AG20443 (cell line): ENCODE results near the gene GOLPH3L.
"Not testable (repeated sequence)": the region's sequence is repeated elsewhere in the genome, so short reads cannot be mapped to it uniquely, and the experiment has no call there.

Source experiments
- DNase-seq: peaks from one replicate; pipeline ENCODE4 v3.0.0; 2012; ENCODE audit warnings: low spot score, mixed read lengths

Gene GOLPH3L

DNA sequence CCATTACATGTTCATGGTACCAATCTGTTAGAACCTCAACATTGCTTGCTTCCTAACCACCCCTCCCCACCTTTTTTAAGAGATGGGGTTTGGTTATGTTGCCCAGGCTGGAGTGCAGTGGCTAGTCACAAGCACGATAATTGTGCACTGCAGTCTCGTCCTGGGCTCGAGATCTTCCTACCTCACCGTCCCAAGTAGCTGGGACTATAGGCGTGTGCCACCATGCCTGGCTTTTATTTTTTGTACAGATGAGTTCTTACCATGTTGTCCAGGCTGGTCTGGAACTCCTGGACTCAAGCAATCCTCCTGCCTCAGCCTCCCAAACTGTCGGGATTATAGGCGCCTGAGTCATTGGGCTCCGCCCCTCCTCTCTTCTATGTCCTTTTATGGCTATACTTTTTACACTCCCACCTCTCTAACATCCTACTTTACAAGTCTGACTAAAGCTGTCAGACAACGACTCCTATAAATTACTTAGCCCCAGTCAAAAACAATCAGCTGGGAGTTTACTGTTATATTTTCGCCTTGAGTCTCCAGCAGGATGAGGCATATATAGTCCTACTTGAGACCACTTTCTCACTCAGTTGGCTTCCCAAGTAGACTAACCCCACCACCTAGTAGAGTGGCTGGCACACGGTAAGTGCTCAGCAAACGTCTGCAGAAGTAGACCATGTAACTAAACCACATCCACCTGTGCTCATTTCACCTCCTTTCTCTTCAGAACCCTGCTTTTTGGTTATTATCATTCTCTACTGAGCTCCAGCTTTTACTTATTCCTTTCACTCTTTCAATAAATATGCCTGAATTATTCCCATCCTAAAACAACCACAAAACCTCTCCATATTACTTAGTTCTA, 81.4 kb downstream of the GOLPH3L start:
- DNase-seq: no peak

GRCh38 chr1:150613061-150613920, 83.7 kb downstream of the GOLPH3L start:
- DNase-seq: peak; percentile 62

DNA sequence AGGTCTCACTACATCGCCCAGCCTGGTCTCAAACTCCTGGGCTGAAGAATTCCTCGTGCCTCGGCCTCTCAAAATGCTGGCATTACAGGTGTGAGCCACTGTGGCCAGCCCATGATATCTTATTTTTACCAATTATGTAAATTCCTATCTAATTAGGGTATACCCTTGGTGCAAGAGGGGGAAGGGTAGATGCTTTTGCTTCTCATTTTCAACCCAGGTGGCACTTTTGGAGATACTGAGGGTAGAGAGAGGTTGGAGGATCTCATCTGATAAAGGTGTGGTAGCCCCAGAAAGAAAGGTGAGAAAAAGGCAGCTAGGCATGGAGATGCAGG, 85.0 kb downstream of the GOLPH3L start:
- no peak for DNase-seq

- no peak for DNase-seq
Measured at GRCh38 chr1:150610576-150610975, 86.4 kb downstream of the GOLPH3L start.

DNA sequence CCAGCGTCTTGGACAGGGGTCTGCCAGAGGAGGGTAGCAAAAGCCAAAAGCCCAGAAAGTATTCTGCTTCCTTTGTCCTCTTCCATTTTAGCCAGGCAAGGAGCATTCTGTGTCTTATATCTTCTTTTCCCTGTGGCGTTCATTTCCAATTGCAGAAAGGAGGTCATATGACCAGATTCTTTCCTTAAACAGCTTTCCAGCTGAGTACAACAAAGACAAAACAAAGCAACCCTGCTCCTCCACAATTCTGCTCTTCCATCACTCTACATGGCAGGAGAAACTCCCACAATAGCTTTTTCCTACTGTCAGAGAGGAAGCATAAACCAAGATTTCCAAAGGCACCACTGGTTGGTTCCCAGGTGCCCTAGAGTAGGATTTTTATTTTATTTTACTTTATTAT, 87.2 kb downstream of the GOLPH3L start:
- DNase-seq: no peak

DNA sequence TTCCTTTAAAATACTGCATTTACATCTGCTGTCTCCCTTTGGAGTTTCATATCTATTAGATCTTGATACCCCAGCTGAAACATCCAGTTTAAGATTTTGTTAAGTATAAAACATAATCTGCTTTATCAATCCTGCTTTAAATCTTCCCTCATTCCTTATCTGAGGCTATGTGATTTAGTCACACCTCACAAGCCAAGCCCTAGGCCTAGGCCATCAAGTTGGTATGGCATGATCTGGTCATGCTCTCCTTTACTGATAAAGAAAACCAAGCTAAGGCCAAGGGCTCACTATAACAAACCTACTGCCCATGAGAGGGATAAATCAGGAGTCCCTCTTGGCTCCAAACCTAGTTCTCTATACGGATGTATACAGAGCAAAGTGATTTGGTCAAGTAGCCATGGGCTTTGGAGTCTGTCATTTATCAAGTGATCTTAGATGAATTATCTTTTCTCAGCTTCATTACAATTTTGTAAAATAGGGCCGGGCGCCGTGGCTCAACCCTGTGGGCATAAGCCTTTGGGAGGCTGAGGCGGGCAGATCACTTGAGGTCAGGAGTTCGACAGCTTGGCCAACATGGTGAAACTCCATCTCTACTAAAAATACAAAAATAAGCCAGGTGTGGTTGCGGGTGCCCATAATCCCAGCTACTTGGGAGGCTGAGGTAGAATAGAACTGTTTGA, 90.4 kb downstream of the GOLPH3L start:
- DNase-seq: no peak

DNA sequence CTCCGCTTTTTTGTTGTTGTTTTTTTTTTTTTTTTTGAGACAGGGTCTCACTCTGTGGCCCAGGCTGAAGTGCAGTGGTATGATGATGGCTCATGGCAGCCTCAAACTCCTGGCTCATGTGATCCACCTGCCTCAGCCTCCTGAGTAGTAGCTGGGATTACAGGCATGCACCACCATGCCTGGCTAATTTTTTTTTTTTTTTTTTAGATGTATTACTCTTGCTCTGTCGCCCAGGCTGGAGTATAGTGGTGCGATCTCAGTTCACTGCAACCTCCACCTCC, 91.6 kb downstream of the GOLPH3L start:
- not testable (repeated sequence) for DNase-seq

DNA sequence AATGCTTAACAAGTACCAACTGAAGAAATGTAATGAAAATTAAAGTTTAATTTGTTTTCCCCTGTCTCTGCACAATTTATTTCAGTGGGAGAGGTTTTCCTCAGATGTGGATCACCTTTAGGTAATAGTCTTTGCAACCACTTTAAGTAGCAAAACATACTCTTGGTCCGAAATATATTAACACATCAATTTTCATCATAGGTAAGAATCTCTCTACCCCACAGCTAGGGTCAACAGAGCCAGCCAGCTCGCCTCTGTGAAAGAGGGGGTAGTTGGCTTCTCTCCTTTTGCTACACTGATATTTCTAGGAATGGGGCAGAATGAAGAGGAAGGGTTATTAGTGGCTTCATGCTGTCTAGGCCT, 92.7 kb downstream of the GOLPH3L start:
- DNase-seq: no peak

- DNase-seq: no peak
Measured at GRCh38 chr1:150603711-150604110, 93.2 kb downstream of the GOLPH3L start.

DNA sequence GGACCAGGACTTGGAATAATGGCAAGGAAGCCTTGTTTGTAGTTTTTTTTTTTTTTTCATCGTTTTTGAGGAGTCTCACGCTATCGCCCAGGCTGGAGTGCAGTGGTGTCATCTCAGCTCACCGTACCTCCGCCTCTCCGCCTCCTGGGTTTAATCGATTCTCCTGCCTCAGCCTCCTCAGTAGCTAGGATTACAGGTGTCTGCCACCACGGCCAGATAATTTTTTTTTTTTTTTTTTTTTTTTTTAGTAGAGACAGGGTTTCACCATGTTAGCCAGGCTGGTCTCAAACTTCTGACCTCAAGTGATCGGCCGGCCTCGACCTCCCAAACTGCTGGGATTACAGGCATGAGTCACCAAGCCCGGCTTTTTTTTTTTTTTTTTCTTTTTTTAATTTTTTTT, 94.6 kb downstream of the GOLPH3L start:
- DNase-seq: not testable (repeated sequence)

- DNase-seq: no peak
Measured at GRCh38 chr1:150601540-150601939, 95.4 kb downstream of the GOLPH3L start.

DNA sequence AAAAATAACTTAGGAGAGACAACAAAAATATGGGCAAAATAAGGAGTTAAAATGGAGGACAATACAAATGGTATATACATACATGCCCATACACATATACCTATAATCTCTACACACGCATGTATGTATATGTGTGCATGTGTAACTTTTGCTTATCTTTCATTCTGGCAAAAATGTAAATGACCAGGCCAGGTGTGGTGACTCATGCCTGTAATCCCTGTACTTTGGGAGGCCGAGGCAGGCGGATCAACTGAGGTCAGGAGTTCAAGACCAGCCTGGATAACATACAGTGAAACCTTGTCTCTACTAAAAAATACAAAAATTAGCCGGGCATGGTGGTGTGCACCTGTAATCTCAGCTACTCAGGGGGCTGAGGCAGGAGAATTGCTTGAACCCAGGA, 98.6 kb downstream of the GOLPH3L start:
- DNase-seq: not testable (repeated sequence)

GRCh38 chr1:150596976-150597375, 100.0 kb downstream of the GOLPH3L start:
- no peak for DNase-seq
